GDM1 (cell line): ENCODE results near the gene HACL1.
"Not testable (repeated sequence)": the region's sequence is repeated elsewhere in the genome, so short reads cannot be mapped to it uniquely, and the experiment has no call there.

Experiments used
- DNase-seq: peaks from one replicate; lab custom pipeline; 2025; lab: John Stamatoyannopoulos, UW

Gene HACL1

GRCh38 chr3:15579051-15579450 lies 22.3 kb downstream of the HACL1 start:
- DNase-seq, result no peak

GRCh38 chr3:15578289-15578867 lies 23.0 kb downstream of the HACL1 start:
- no peak for DNase-seq

- DNase-seq, result no peak
These were observed 24.9 kb downstream of the HACL1 start for GRCh38 chr3:15576475-15576874.

- no peak for DNase-seq
These were observed 25.9 kb downstream of the HACL1 start for GRCh38 chr3:15575446-15575845.

GRCh38 chr3:15572138-15572537 lies 29.2 kb downstream of the HACL1 start:
- DNase-seq, result no peak

GRCh38 chr3:15563190-15563589 lies 38.2 kb downstream of the HACL1 start:
- no peak for DNase-seq

- DNase-seq, result no peak
These were observed 38.8 kb downstream of the HACL1 start for GRCh38 chr3:15562560-15562959.

- DNase-seq, result no peak
These were observed 42.8 kb downstream of the HACL1 start for GRCh38 chr3:15558581-15558980.

- DNase-seq, result peak; percentile 30
These were observed 43.8 kb downstream of the HACL1 start for GRCh38 chr3:15557511-15557946.

GRCh38 chr3:15556512-15556911 lies 44.9 kb downstream of the HACL1 start:
- DNase-seq, result peak; percentile 54

- no peak for DNase-seq
These were observed 47.6 kb downstream of the HACL1 start for GRCh38 chr3:15553749-15554148.

- DNase-seq, result no peak
These were observed 49.5 kb downstream of the HACL1 start for GRCh38 chr3:15551902-15552301.

GRCh38 chr3:15549846-15550245 lies 51.5 kb downstream of the HACL1 start:
- no peak for DNase-seq

- no peak for DNase-seq
These were observed 58.8 kb downstream of the HACL1 start for GRCh38 chr3:15542614-15543013.

GRCh38 chr3:15541371-15541770 lies 60.0 kb downstream of the HACL1 start:
- DNase-seq, result no peak

- DNase-seq, result no peak
These were observed 62.3 kb downstream of the HACL1 start for GRCh38 chr3:15539066-15539465.

GRCh38 chr3:15538345-15538744 lies 63.0 kb downstream of the HACL1 start:
- no peak for DNase-seq

- no peak for DNase-seq
These were observed 64.5 kb downstream of the HACL1 start for GRCh38 chr3:15536856-15537255.

GRCh38 chr3:15535732-15536131 lies 65.6 kb downstream of the HACL1 start:
- DNase-seq, result no peak

GRCh38 chr3:15532614-15533013 lies 68.8 kb downstream of the HACL1 start:
- not testable (repeated sequence) for DNase-seq

- no peak for DNase-seq
These were observed 70.0 kb downstream of the HACL1 start for GRCh38 chr3:15531346-15531745.

GRCh38 chr3:15528854-15529537 lies 72.4 kb downstream of the HACL1 start:
- DNase-seq, result no peak

- DNase-seq, result no peak
These were observed 74.3 kb downstream of the HACL1 start for GRCh38 chr3:15527031-15527459.

- DNase-seq, result no peak
These were observed 75.6 kb downstream of the HACL1 start for GRCh38 chr3:15525790-15526189.
